Right lung (tissue), 5 donors: Measurements from ENCODE around the gene LHX2. TPM values are rescaled to one million over a fixed set of nuclear protein-coding genes. Genes with fewer than 3 reads are reported as not detected.

Experiments used
- DNase-seq, 2 donors: peaks; one replicate each; pipeline ENCODE4 v3.0.0-alpha.2; 2013
- polyA plus RNA-seq, 5 donors: library from polyadenylated mRNA; unstranded; fragments of 120-200 nt; gene quantifications; one replicate each; pipeline versions ENCODE4 v1.2.1 to v1.2.3, GENCODE V29; 2013; ENCODE audit warnings: inconsistent platforms in 1 of 5, low replicate concordance in 1 of 5; ENCODE audit not compliant: insufficient read length in 5 of 5, insufficient read depth in 1 of 5

LHX2 gene
- polyA plus RNA-seq, 5 donors, result 0.08 to 0.14 (median 0.13) TPM; not detected in 1

DNA sequence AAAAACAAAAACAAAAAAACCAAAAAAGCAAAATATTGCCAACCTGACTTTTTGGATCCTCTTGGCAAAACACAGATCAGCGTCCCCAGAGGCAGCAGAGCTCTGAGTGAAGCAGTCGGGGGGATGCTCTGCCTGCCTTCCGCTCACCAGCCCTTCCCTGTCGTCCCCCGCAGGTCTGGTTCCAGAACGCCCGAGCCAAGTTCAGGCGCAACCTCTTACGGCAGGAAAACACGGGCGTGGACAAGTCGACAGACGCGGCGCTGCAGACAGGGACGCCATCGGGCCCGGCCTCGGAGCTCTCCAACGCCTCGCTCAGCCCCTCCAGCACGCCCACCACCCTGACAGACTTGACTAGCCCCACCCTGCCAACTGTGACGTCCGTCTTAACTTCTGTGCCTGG, 20.7 kb downstream of the LHX2 start:
- DNase-seq, result no peak

DNA sequence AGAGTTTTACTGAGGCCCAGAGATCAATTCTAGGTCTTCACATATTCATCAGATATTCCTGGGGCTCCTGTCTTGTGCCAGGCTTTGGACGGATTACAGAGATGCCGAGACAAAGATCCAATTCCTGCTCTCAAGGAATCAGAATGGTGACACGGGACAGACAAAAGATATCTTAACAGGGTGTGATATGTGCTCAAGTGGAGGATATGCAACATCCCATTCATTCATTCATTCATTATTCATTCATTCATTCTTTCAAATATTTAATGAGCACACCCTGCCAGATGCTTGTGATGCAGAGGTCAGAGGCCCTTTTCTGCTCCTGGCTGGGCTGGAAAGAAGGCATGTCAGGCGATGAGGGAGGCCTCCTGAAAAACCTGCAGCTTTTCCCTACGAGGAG, 21.8 kb downstream of the LHX2 start:
- DNase-seq, result no peak

DNA sequence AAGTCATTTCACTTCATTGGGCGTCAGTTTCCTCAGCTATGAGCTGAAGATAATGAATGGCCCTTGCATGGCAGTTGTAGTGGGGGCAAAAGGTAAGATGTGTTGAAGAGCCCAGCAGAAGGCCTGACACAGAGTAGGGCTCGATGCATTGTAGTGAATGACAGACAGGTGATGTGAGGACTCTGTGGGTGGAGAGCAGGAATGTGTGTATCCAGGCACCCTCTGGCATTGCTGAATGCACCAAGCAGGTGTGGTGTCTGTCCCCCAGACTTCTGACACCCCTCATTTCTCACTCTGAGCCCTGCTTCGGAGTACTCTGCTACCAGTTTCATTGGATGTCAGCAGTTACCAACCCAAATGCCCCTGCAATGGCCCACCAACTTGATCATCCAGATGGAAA, 22.4 kb downstream of the LHX2 start:
- DNase-seq, result no peak

DNA sequence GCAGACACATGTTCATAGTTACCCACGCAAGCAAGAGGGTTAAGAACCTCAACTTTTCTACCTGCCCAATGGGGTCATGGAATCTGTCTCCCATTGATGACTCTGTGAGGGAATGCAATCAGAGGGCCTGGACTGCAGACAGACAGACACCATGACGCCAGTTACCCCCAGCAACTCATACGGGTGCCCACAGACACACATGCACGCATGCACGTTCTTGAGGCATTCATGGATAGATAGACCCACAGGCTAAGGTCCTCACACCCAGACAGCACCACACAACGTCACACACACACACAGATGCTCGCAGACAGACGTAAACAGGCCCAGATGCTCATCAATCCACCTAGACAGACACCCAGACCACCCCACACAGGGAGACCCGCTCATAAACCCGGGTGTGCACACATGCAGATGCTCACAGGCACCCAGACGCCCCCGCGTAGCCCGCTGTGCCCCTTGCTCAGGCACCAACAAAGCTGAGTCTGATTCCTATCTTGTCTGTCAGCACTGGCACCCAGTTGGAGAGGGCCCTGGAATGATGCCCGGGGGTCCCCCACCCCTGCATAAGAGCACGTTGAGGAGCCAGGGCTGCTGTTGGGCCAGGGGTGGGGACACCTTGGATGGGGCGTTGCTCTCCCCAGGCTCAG, 23.6 kb downstream of the LHX2 start:
- DNase-seq, result no peak

DNA sequence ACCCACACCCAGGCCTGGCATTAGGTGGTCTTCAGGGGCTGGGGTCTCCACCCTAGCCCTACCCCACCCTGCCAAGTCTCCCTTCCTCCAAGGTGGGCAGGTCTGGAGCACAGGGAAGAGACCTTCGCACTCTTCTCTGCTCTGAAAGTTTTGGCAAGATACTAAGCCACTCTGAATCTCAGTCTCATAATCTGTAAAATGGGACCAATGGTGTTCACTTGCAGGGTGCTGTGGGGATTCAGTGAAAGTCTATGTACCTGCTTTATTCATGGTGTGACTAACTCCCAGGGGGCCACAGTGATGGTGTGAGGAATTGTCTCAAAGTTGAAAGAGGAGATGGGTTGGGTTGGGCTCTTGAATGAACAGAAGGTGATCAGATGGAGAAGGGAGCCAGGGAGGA, 25.0 kb downstream of the LHX2 start:
- no peak for DNase-seq

DNA sequence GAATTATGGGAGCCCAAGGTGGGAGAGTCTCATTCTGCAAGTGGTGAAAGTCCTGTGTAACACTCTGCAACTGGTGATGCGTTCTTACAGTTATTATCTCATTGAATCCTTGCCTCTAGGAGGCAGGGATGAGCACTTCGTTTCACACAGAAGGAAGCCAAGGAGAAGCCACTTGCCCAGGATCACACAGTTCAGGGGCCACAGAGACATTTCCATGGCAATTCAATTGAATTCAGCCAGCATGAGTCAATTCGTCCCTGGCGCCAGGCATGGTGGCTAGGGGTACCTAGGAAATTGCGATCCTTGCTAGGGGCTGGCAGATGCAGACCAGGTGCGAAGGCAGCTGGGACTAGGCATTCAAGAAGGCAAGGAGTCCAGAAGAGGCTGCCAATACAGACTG, 26.2 kb downstream of the LHX2 start:
- DNase-seq, result no peak

DNA sequence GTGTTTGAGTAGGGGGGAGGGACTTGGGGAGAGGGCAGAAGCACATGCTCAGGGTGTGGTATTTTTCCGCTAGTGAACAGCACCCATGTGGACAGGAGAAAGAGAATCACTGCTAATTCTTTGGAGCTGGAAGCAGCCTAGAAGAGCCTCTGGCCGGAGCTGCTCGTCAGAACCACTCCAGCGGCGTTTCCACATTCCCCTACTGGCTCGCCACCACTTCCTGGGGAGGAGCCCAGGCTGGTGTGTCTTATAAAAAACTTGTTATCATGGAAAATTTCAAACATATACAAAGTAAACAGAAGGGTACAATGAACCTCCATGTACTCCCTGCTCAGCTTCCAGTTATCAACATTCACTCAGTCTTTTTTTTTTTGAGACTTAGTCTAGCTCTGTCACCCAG, 26.7 kb downstream of the LHX2 start:
- DNase-seq, result no peak

DNA sequence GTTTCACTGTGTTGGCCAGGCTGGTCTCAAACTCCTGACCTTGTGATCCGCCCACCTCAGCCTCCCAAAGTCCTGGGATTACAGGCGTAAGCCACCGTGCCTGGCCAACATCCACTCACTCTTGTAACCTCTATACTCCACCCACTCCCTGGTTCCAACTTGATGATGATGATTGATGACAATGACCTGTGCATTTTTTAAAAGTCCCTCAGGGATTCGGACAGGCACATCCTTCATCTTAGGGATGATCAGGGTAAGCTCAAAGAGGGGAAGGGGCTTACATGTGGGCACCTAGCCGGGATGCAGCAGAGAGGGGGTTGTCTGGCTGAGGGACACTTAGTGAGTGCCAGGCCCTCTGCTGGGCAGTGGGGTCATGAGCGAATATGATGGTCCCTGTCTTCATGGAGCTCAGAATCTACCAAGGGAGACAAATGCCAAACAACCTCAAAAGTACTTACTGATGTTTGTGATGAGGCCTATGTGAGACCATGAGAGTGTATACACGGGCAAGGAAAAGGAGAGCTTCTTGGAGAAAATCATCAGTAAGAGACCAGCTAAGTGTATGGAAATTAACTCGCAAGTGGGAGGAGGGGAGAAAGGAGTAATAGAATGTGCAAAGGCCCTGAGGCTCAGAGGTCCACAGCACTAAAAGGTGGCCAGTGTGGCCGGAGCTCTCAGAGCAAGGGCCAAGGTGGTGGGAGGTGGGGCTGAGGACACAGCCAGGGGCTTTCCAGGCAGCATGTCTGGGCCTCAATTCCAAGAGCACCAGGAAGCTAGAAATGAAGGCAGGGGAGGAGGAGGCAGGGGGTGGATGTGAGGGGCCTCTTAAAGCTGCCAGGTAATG, 27.4 kb downstream of the LHX2 start:
- no peak for DNase-seq

DNA sequence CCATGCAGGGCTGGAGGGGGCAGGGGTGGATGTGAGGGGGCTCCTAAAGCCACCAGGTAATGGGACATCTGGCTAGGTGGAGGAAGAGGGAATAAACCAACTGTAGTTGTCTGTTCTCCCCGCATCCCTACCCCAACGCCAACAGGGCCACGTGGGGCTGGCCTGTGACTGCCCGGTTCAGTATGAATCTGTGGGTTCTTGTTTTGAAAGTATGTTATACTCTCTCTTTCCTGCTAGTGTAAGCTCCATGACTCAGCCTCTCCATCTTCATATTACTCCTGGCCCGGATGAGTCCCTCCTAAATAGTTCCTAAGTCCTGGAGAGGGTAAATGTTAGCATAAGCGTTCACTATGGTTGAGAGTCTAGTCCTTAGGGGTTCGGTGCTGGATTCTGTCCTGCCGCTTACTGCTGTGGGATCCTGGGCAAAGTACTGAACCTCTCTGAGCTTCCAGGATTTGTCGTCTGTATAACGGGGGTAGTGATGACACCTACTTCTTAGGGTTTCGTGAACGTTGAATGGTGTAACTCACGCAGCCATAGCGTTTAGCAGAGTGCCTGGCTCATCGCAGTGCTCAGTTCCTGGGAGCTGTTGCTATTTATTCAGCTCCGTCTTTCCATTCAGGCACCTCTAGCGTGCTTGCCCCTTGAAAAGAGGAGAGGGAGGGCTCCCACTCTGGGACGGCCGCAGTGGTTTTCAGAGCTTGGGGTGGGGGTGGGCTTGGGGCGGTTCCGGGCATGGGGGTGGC, 28.8 kb downstream of the LHX2 start:
- DNase-seq, result no peak

DNA sequence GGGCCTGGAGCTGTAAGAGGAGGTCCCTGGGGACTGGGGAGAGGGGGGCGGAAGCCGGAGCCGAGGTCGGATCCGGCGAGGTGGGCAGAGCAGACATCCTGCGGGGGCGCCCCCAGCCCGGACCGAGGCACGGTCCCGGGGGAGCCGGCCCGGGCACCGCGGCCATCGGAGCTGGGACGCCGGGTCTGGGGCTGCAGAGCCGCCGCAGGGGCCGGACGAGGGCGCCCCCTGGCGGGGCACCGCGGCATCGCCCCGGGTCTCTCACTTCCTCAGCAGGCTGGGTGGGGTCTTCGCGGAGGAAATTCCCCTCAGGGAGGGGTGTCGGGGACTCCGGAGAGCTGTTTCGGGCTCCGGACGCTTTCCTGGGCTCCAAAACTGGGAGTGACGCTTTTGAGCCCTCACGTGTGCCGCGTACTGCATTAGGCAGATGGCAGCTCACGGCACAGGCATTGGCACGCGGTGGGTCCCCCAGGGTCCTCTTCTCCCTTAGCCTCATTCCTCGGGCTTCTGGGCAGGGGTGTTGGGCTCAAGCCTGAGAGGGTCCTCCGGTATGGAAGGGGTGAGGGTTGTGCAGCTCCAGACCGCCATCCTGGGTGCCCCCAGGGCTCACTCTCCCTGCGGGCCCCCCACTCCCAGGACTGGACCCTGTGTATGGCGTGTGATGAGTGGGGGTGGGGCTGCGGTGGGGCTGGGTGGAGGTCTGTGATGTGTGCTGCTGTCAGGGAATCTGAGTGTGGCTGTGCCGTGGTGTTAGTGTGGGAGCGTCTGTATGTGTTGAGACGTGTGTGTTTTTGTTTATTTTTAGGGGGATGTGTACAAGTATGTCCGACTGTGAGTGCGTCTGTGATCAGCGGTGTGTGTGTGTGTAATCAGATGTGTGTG, 29.6 kb downstream of the LHX2 start:
- DNase-seq, result no peak

DNA sequence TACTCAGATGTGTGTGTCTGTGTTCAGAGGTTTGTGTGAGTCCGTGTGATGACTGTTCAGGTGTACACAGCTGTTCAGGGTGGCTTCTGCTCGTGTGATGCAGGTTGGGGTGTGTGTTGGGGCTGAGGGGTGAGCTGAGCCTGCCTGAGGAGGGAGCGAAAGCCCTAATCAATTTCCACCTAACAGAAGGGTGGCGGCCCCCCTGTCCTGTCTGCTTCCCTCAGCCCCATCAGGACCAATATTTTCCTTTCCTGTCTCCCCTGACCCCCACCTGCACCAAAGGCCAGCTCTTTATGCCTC, 30.2 kb downstream of the LHX2 start:
- DNase-seq, result no peak

DNA sequence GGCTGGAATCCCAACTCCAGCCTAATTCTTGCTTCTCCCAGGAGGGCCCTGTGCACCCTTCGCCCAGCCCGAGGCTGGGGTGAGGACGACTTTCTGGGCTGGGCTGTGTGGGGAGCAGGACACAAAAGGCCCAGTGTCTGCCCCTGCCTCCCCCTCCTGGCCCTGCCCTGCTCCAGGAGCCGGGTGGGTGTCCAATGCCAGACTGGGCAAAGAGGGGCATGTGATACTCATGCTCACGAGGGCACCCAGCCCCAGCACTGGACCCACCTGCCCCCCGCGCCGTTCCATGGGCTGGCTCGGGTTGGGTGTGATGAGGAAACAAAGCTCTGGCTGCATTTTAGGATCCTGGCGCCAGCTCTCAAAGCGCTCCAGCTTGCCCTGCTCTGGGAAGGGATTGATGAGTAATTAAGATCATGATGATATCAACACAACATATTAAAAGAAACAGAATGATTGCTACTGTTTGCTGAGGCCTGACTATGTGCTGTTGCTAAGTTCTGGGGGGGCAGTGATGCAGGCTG, 30.7 kb downstream of the LHX2 start:
- no peak for DNase-seq

DNA sequence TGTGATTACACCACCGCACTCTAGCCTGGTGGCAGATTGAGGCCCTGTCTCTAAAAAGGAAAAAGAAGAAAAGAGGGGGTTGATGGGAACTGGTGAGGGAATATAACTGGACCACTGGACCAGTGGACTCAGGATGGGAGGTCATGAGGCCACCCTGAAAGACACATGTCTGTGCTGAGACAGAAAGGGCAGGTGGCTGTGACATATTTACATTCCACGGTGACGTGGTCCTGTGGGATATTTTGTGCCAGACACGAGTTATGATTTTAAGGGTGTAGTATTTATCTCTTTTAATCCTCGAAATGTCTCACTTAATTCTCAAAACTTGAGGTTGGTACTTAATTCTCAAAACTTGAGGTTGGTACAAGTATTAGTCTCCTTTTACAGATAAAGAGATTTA, 32.9 kb downstream of the LHX2 start:
- no peak for DNase-seq

DNA sequence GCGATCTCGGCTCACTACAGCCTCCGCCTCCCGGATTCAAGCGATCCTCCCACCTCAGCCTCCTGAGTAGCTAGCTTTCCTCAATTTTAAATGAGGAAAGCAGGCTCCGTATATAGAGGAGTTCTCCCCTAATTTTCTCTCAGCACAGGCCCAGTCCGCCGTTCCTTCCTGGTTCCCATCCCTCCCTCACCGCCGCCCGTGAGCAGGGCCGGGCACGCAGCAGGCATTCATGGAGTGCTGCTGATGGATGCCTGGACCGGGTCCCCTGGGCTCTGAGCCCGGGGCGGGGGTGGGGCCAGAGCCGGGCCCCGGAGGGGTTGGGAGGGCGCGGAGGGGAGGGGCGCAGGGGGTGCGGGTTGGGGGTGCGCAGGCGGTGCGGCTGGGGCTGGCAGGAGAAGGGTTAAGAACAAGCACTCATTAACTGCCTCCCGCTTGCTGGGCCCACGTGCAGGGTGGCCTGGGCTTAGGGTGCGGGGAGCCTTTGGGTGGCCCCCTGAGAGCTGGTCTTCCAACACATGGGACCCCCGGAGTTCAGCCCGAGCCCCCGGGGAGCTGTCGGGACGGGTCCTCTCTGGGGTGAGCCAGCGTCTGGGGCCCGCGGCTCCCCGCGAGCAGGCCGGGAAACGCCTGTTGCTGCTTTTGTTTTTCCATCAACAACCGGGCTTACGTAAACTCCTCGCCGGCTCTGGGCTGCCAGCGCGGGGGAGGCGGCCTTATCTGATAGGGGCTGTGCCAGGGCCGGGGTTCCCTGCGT, 33.7 kb downstream of the LHX2 start:
- DNase-seq, result peak; percentile 52 to 75

DNA sequence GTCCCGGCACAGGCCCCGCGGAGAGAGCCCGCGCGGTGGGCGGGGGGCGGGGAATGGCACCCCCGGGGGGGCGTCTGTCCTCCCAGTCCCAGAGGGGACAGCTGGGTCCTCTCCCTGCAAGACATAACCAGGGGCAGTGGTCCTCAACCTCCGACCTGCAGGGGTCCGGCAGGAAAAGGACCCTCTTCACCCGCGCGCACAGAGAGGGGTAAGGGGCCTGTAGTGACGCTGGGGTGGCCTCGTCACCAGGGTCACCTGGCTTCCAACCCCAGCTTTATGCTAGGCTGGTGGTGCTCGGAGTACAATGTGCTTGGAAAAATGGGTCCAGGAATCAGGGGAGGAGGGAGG, 34.2 kb downstream of the LHX2 start:
- no peak for DNase-seq

DNA sequence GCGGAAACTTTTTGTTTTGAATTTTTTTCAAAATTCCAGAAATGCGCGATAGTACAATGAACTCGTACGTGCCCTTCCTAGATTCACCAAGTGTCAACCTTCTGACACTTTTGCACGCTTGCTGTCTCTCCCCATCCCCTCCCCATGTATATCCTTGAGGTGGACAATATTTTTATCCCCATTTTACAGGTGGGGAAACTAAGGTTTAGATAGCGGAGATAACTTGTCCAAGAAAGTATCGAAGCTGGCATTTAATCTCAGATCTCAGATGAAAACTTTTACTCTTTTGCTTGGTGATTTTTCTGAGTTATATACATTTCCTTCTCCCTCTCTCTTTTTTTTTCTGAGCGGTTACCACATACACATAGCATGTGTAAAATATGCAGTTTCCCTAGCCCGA, 34.6 kb downstream of the LHX2 start:
- DNase-seq, result no peak

DNA sequence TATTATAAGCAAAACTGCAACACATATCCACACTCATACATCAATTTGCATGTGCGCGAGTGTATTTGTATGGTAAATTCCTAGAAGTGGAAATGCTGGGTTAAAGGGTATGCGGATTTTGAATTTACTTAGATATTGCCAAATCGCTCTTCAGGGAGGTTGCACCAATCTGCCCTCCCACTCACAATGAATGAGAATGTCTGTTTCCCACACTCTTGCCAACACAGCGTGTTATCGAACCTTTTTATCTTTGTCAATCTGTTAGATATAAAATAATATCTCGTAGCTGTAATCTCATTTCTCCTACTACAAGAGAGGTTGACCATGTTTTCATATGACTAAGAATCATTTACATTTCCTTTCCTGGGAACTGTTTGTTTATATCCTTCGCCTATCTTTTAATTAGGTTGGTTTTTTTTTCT, 35.7 kb downstream of the LHX2 start:
- DNase-seq, result no peak

DNA sequence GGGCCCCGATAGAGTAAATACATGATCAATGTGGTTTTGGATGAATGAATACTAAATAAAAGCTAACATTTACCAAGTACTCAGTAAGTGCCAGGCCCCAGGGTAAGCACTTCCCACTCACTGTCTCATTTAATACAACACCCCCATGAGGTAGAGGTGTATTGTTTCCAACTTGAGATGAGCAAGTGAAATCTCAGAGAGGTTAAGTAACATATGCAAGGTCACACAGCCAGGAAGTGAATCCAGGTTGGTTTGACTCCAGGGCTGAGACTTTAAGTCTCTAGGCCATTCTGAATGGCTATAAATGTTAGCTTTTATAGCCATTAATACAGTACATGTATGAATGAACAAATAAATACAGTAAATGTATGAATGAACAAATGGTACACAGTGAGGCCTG, 39.4 kb downstream of the LHX2 start:
- no peak for DNase-seq

DNA sequence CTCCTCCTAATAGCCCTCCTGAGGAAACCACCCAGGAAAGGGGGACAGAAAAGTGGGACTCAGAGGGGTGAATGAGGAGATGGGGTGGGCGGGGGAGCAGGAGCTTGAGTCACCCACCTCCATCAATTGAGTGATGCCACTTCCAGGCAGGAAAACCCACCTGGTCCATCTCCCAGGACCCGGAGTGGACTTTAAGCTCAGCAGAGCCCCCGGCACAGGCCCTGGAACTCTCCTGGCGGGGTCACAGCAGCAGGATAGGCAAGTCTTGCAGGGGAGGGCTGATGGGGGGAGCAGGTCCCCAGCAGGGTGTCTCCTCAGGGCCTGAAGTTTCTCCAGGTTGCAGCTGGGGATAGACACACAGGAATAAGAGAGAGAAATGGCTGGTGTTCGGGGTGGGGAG, 40.8 kb downstream of the LHX2 start:
- DNase-seq, result no peak

DNA sequence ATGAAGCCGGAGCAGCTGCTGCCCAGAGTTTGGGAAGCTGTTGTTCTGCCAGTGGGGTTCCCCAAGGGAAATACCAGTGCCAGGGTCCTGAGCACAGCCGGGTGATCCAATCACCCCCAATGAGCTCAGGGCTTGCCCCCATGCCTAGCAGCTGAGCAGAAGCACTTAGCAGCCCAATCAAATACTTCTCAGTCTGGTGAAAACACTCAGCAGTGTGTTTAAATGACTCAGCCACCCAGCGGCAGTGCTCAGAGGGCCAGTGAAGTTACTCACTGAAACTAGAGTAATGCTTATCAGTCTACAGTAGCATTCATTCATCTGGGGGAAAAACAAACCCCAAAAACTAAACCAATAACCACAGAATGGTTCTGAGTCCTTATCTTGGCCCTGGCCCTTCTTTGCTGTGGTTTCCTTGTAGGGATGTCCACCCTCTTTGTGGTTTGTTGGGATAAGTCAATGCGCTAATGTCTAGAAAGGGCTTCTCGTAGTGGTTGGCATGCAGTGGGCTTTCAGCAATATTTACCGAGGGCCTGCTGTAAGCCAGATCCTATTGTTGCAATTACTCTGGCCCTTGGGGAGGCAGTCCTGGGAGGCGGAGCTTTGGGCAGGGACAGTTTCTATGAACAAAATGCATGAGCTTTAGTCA, 43.1 kb downstream of the LHX2 start:
- DNase-seq, result no peak
